ENCODE measurements around the gene GABRR3.

The GABRR3 gene

GRCh38 chr3:97959872-97960271, 75.2 kb downstream of the GABRR3 start:
- FAIRE-seq (no peak), DNase-seq (ENCODE audit: insufficient read length, low spot score) (no peak)

- FAIRE-seq (no peak), DNase-seq (ENCODE audit: insufficient read length, low spot score) (no peak)
These were observed 76.3 kb downstream of the GABRR3 start for GRCh38 chr3:97958796-97959195.

GRCh38 chr3:97958396-97958795, 76.7 kb downstream of the GABRR3 start:
- no peak for FAIRE-seq
- DNase-seq (ENCODE audit: insufficient read length, low spot score) = no peak

GRCh38 chr3:97957617-97958311, 77.4 kb downstream of the GABRR3 start:
- DNase-seq (ENCODE audit: insufficient read length, low spot score) (no peak), FAIRE-seq (no peak)

GRCh38 chr3:97956051-97956450, 79.1 kb downstream of the GABRR3 start:
- DNase-seq (ENCODE audit: insufficient read length, low spot score) (no peak), FAIRE-seq (no peak)

GRCh38 chr3:97954228-97954827, 80.8 kb downstream of the GABRR3 start:
- no peak for FAIRE-seq
- no peak for DNase-seq (ENCODE audit: insufficient read length, low spot score)

GRCh38 chr3:97952872-97953271, 82.2 kb downstream of the GABRR3 start:
- FAIRE-seq (no peak), DNase-seq (ENCODE audit: insufficient read length, low spot score) (no peak)

GRCh38 chr3:97952280-97952679, 82.8 kb downstream of the GABRR3 start:
- DNase-seq (ENCODE audit: insufficient read length, low spot score) = no peak

GRCh38 chr3:97950360-97950759, 84.8 kb downstream of the GABRR3 start:
- FAIRE-seq (no peak), DNase-seq (ENCODE audit: insufficient read length, low spot score) (no peak)

More at GRCh38 chr3:97952280-97952679, 82.8 kb downstream of the GABRR3 start:
- no peak for FAIRE-seq

- no peak for DNase-seq (ENCODE audit: insufficient read length, low spot score)
- no peak for FAIRE-seq
These were observed 85.4 kb downstream of the GABRR3 start for GRCh38 chr3:97949743-97950142.

GRCh38 chr3:97949110-97949485, 86.0 kb downstream of the GABRR3 start:
- no peak for FAIRE-seq

GRCh38 chr3:97948351-97949109, 86.6 kb downstream of the GABRR3 start:
- FAIRE-seq = no peak

More at GRCh38 chr3:97949110-97949485, 86.0 kb downstream of the GABRR3 start:
- DNase-seq (ENCODE audit: insufficient read length, low spot score) = no peak

GRCh38 chr3:97942801-97943546, 92.1 kb downstream of the GABRR3 start:
- FAIRE-seq (no peak), DNase-seq (ENCODE audit: insufficient read length, low spot score) (no peak)

More at GRCh38 chr3:97948351-97949109, 86.6 kb downstream of the GABRR3 start:
- no peak for DNase-seq (ENCODE audit: insufficient read length, low spot score)

GRCh38 chr3:97940034-97940433, 95.1 kb downstream of the GABRR3 start:
- DNase-seq (ENCODE audit: insufficient read length, low spot score) = no peak

GRCh38 chr3:97939401-97939800, 95.7 kb downstream of the GABRR3 start:
- DNase-seq (ENCODE audit: insufficient read length, low spot score) (no peak), FAIRE-seq (no peak)

More at GRCh38 chr3:97940034-97940433, 95.1 kb downstream of the GABRR3 start:
- FAIRE-seq = no peak

- FAIRE-seq = no peak
These were observed 96.7 kb downstream of the GABRR3 start for GRCh38 chr3:97938444-97938843.

GRCh38 chr3:97937205-97937604, 97.9 kb downstream of the GABRR3 start:
- DNase-seq (ENCODE audit: insufficient read length, low spot score) (no peak), FAIRE-seq (no peak)

More at GRCh38 chr3:97938444-97938843, 96.7 kb downstream of the GABRR3 start:
- no peak for DNase-seq (ENCODE audit: insufficient read length, low spot score)

- DNase-seq (ENCODE audit: insufficient read length, low spot score) = no peak
- no peak for FAIRE-seq
These were observed 99.3 kb downstream of the GABRR3 start for GRCh38 chr3:97935842-97936241.
